NCI-H187 treated with DMSO at 0.1 percent for 48 hours (cell line): Measurements from ENCODE around the gene CYP4V2.

ENCODE experiments used
- DNase-seq: peaks from one replicate; lab custom pipeline; 2025; lab: John Stamatoyannopoulos, UW

The CYP4V2 gene

DNA sequence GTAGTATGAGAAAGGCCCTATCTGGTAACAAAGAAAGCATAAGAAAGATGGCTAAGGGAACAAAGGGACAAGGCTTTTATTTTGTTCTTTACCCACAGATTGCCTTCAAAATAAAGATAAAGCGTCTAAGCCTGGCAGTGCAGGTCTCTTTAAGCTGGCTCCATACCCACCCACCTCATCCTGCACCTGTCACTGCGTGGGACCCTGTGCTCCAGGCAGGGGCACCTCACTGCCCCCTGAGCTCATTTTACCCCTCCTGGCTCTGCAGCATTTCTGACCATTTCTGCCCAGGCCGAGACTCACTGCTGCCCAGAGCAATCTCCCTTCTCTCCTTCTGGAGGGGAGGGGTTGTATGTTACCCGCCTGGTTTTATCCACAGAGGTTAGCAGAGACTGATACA, 1.7 kb upstream of the CYP4V2 start:
- no peak for DNase-seq

DNA sequence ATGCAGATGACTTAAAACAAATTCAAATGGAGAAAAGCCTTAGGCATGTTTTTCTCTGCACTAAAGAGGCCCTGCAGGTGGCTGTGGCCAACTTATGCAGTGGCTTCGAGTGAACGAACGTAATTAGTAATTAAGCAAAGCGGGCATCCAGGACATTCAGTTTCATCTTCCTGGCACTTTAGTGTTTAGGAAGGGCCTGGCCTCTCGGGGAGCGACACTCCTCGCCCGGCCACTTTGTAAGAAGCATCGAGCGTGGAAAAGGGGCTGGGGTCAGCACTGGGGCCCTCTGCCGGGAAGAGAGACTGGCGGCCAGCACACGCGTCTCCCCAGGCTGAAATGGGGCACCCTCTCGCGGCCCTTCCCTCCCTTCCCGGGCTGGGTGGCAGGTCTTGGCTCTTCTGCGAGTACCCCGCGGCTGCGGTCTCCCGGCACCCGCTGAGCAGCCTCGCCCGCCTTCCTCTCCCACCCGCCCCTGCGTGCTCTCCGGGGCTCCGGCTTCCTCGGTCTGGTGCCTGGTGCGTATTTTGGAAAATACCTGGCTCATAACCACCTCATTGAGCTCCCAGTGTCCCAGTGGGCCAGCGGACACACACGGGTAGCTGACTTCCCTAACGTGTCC, 677 bp upstream of the CYP4V2 start:
- DNase-seq = no peak

DNA sequence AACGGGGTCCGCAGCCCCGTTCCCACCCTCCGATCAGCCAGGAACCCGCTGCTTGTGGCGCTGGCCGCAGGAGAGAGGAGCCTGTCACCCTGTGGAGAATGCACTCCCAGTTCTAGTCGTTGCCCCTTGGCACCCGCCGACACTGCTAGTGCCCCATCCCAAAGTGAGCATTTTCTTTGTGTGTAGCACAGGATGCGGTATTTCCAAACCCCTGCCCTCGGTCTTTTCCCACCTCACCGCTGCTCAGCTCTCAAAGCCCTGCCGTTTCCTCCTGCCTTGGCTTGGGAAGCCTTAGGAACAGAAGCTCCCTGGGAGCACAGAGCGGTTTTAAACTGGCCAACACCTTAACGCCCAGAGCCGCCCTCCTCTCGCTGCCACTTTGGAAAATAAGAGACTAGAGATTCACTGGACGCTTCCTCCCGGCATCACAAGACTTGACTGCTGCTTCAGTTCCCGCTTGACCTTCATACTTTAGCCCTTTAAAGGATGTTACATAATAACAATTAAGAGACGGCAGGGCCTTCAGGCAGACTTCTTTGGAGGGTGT, 772 bp downstream of the CYP4V2 start:
- no peak for DNase-seq

DNA sequence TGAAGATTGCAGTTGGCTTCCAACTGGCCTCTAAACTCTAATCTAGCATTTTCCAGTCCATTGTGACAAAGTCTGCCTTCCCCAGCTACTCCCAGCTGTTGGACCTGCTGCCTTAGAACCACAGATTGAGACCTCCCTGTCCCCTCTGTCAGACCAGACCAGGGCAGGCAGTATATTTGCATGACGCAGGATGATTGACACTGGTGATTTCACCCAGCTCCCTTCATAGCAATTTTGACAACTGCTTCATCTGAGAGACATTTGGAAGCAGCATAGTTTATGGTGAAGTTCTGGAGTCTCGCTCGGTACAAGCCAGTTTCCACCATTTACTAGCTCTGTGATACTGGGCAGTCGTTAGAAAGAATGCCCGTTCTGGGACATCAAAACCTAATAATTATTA, 2.5 kb downstream of the CYP4V2 start:
- DNase-seq = no peak

DNA sequence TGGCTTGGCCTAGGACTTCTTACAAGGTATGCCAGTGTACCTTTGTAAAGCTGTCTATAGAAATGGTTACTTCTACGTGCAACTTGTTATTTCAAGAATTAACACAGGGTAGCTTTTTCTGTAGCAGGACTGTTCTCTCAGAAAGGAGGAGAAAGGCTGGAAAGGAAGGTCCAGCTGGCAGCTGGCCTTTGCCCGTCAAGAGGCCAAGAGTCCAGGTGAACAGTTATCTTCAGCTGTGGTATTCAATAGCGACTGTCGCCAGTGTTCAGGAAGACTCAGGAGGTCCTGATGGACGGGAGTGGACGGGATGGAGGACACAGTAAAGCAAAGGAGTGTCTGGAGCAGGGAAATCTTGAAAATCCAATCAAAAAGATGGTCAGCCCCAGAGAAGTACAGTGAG, 4.7 kb downstream of the CYP4V2 start:
- no peak for DNase-seq

DNA sequence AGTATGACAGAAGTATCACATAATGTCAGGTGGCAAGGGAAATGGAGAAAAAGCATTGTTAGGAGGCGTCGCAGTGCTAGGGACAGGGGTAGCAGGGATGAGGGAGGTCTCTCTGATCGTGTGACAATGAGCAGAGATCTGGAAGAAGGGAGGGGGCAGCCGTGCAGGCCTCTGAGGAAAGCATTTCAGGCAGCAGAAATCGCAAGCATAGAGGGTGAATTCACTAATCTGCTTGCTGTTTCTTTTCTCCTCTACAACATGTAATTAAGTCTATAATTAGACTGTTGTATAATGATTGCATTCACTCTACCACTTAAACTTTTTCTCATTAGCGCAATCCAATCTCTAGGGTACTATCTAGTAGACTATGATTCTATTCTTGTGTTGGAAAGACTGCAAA, 9.1 kb downstream of the CYP4V2 start:
- DNase-seq = no peak

DNA sequence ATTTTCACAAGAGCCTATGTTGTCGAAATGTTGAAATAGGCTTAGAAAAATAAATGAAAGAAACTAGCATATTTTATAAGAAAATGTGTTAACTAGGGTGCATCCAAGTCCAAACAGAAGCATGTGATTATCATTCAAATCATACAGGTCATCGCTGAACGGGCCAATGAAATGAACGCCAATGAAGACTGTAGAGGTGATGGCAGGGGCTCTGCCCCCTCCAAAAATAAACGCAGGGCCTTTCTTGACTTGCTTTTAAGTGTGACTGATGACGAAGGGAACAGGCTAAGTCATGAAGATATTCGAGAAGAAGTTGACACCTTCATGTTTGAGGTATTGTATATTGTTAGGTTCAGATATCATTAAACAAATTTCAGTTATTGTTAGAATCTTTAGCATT, 9.6 kb downstream of the CYP4V2 start:
- no peak for DNase-seq

DNA sequence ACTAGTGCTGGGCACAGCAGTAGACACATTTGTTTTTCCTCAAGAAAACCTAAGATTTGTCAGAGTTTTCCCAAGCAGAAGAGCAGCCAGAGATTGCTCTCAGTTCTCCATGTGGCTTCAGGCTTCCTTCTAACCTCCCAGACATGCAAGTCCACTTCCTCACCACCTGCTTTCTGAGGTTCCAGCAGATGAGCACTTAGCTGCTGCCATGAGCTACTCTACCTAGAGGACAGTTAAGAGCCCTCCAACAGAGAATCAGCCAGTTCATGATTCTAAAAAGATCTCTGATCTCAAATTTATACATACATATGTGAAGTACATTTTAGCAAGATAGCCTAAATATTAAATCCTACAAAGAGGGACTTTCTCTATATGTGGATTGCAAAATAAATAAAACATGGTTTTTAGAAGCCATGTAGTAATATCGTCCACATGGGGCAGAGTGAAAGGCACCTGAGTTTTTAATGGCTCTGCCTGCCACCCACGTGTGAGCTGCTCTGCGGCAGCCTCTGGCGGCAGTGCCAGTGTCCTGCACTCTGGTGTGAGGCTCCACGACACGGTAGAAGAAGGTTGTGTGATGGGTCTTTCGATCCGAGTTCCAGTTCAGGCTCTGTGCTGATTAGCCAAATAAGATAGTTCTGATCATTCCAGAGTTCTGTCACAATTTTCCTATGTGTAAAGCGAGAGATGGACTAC, 10.3 kb downstream of the CYP4V2 start:
- peak; percentile 6 for DNase-seq

DNA sequence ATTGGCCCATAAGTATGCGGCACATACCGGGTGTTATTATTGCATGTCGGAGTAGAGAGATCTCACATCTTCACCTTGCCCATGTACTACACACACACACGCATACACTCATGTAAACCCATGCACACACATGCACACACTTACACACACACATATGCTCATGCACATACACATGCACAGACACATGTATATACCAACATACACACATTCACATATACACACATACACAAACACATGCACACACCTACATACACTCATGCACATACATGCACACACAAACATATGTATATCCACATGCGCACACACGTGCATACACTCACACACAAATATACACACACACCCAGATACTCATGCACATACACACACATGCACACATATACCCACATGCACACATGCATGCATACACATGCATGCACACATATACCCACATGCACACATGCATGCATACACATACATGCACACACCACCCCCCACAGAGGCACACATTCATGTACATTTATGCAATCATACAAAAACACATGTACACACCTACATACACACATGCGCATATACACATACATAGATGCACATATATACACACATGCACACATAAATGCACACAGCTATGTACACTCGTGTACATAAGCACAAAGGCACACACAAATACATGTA, 11.2 kb downstream of the CYP4V2 start:
- no peak for DNase-seq

DNA sequence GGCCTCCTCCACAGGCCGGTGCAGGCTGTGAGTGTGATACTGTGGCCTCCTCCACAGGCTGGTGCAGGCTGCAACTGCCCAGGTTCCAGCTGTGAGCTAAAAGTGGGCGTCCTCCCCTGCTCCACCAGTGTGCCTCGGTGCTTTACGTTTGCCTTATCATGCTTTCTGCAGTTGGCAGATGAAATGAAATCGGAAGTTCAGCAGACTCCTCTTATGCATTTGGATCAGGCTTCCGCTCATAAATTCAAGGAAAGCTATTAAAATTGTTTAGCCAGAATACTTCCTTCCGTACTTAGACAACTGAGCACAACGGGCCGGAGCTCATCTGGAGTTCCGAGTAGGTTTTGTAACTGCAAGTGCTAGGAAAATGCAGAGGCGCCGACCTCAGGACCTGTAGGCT, 12.0 kb downstream of the CYP4V2 start:
- no peak for DNase-seq

DNA sequence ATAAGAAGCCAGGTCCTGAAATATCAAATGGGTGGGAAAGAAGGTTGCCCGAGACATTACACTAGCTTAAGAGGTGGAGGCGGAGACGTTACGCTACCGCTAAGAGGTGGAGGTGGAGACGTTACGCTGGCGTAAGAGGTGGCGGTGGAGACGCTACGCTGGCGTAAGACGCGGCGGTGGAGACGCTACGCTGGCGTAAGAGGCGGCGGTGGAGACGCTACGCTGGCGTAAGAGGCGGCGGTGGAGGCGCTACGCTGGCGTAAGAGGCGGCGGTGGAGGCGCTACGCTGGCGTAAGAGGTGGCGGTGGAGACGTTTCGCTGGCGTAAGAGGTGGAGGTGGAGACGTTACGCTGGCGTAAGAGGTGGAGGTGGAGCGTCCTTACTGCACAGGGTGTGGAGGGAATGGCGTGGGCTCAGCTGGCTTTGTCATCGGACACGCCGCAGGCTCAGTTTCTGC, 12.8 kb downstream of the CYP4V2 start:
- no peak for DNase-seq

DNA sequence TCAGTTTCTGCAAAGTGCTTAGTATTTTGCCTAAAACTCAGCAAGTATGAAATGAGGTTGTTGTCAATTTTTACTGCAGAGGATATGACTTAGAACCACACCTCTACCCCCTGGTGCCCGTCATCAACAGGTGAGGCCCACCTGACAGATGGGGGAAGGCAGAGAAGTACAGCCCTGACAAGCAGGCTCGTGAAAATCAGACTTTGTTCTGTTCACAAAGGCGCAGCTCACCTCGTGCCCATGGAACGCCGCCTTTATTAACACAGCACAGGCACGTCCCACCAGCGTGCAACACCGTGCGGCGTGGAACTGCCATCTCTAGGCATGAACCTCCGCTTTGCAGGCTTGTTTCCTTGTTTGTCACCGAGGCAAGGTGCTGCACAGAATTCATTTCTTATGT, 13.3 kb downstream of the CYP4V2 start:
- DNase-seq = no peak

DNA sequence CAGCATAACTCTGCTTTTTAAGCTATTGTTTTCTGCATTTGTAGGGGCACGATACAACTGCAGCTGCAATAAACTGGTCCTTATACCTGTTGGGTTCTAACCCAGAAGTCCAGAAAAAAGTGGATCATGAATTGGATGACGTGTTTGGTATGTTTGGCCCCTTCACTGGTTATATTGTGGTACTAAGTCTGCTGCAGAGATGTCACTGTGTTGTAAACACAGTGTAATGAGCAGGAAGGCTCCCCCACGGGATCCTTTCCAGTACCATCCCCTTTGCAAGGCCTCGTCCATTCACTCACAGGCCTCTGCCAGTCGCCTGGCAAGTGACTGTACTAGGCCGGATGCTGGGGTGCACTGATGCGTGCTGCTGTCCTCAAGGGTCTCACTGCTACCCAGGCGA, 13.8 kb downstream of the CYP4V2 start:
- no peak for DNase-seq

DNA sequence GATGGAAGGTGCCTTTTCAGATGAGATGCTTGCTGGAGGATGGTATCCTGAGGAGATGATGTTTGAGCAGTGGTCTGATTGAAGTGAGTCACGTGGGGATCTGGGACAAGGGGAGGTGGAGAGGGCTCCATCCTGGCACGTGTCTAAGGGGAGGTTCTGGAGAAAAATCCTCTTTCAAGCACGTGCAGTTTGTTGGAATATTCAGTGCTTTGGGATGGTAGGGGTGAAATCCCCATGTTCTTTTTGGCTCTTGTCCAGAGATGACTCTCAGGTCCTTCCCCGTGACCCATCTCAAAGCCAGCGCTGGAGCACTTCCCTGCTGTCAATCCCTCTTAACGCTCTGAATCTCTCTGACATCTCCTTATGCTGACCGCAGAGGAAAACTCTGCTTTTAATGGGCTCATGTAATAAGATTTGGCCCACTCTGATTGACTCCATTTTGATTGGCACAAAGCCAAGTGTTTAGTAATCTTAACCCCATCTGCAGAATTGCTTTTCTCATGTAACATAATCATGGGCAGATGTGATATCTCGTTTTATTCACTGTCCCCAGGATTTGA, 25.2 kb downstream of the CYP4V2 start:
- DNase-seq = peak; percentile 37

DNA sequence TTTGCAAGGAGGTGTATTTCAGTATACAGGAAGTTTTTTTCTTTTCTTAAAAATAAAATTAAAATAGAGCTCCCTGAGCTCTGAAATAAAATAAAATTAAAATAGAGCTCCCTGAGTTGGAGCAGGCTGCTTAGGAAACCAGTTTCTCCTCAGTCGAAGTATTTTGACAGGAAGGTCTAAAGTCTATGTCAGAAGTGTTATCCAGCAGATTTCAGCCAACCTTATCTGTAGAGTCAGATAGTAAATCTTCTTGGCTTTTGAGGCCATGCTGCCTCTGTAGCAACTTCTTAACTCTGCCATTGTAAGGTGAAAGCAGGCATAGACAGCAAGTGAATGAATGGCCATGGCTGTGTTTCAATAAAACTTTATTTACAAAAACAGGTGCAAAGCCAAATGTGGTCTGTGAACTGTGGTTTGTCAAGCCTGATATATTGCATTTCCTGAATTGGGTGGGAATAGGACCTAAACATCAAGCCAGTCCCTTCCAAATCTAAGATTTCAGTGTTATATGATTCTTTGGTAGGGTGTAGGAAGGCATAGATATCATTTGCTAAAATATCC, 26.4 kb downstream of the CYP4V2 start:
- no peak for DNase-seq

DNA sequence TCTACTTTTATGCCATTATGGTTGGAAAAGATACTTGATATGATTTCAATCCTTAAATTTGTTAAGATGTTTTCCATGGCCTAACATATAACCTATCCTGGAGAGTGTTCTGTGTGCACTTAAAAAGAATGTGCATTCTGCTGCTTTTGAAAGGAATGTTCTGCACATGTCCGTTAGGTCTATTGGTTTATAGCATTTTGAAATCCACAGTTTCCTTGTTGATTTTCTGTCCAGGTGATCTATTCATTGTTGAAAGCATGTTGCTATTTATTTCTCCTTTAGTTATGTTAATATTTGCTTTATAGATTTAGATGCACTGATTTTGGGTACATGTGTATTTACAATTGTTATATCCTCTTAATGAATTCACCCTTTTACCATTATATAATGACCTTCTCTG, 30.3 kb downstream of the CYP4V2 start:
- no peak for DNase-seq

DNA sequence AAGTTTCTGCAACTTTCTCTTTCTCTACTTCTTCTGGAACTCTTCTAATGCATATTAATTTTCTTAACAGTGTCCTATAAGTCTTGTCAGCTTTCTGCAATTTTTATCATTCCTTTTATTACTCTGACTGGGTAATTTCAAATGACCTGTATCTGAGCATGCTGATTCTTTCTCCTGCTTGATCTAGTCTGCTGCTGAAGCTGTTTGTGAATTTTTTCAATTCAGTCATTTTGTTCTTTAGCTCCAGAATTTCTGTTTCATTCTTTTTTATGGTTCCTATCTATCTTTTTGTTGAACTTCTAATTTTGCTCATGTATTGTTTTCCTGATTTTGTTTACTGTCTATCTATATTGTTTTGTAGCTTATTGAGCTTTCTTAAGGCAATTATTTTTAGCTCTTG, 34.5 kb downstream of the CYP4V2 start:
- DNase-seq = no peak

DNA sequence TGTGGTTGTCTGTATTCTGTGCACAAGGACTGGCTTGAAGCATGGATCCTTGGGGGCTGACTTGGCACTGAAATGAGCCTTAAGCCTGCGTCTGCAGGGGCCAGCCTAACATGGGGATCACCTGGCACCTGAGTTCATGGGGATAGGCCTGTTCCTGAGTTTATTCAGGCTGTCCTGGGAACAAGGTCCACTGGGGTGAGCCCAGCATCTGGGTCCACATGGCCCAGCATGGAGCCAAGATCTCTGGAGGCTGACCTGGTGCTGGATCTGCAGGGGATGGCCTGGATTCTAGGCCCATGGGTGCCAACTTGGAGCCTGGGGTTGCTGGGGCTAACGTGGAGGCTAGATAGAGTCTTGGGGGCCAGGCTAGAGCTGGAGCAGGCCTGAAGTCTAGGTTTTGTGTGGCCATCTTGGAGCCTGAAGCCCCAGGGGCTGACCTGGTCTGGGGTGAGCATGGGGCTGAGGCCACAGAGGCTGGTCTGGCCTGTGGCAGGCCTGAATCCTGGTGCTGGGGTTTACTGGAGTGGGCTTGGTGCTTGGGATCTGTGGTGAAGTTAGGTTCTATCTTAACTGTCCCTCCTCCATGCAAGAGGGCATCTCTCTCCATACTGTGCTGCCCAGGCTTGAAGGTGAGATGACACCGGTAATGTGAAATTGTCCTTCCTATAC, 35.3 kb downstream of the CYP4V2 start:
- no peak for DNase-seq

DNA sequence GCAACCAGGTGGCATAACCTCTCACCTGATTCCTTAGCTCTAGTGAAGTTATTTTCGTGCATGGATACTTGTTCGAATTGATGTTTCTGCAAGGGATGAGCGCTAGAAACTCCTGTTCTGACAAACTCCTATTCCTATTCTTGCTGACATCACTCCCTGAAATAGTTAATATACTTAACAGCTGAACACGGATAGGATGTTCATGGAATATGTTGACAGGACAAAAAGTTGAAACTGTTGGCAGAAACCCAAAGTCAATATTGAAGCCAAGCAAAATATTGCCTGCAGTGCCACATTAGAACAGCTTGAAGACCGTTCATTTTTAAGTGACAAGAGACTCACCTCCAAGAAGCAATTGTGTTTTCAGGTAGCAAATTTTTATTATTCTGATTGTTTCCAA, 35.9 kb downstream of the CYP4V2 start, which contains the start of gene KLKB1:
Gene KLKB1, plus strand, starts transcription at position 287 of the 400 bp plus-strand sequence. CDS start 689 bp downstream, outside the sequence.
- no peak for DNase-seq

DNA sequence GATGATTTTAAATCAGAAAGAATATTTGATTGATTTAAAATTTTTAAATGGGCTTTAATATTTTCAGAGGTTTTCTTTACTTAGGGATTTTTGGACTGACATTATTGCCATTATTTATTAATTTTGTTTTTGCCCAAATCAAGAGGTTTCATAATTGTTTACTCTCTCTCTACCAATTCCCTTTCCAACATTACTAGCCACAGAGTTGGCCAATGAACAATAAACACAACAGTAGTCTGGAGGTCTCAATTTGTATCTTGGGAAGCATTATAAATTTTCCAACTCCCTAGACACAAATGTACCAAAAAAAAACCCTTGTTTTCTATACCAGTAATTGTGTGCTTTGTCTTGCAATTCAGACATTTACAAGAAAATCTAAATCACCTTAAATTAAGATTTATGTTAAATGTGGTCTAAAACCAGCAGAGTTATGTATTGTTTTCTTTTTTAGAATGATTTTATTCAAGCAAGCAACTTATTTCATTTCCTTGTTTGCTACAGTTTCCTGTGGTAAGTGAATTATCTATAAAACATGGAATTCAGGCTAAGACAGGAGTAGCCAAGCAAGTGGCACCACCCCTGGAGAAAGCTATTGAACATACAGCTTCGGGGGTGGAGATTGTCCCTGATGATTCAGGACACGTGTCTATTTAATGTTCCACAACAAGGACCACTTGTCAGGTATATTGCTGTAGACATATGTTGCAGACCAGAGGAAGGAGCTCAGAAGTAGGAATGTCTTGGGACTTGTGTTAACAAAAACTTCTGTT, 36.6 kb downstream of the CYP4V2 start:
- DNase-seq = no peak

DNA sequence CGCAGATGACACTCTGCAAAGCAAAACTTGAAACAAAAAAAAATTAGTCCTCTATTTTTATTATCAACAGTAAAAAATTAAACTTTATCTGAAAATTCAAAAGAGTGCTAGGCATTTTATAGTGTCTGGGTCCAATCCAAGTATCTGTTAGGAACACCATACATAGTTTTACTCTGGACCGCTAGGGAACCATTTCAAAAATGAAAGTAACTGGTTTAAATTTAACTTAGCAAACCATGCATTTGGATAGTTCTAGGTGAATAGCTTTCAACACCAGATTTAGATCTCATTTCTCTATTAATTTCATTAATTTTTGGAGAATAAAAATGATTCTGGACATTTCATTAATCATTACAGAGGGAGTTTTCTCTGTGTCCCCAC, 37.1 kb downstream of the CYP4V2 start:
- DNase-seq = no peak
